Naive thymus-derived CD4-positive, alpha-beta T cell (primary cell): ENCODE measurements around the gene HIP1R. TPM values are rescaled to one million over a fixed set of nuclear protein-coding genes. Genes with fewer than 3 reads are reported as not detected.
A peak's percentile ranks its signal among the peaks of the same experiment; 100 is the strongest.

Experiments
- ATAC-seq: fragments of 150-1000 bp; cut with Tn5 transposase; 2 replicates; pipeline ENCODE4 v1.10.0; 2021; ENCODE audit warnings: mild to moderate bottlenecking, moderate library complexity
- CTCF ChIA-PET: fragments of 350-600 bp; sonication (Branson Sonifier 250); formaldehyde crosslinking; loops from one replicate; lab custom pipeline; 2021; ENCODE audit warnings: antibody characterized with exemption; lab: Charles Lee
- POLR2A ChIA-PET: fragments of 350-600 bp; sonication (Branson Sonifier 250); formaldehyde crosslinking; loops from one replicate; lab custom pipeline; 2021; ENCODE audit warnings: antibody characterized with exemption, inconsistent platforms; lab: Charles Lee
- DNase-seq, 9 donors: peaks; one replicate each; pipeline versions ENCODE4 v3.0.0 to v3.0.0-alpha.2; 2020 to 2022; ENCODE audit warnings: mixed read lengths in 1 of 9
- H3K27ac ChIP-seq: one replicate; pipeline ENCODE4 v1.7.0; 2013; ENCODE audit warnings: mild to moderate bottlenecking, low read depth, low read length, moderate library complexity
- H3K27me3 ChIP-seq, 2 donors: one replicate each; pipeline ENCODE4 v1.7.0; 2013; ENCODE audit warnings: low read length in 2 of 2, mild to moderate bottlenecking in 2 of 2, moderate library complexity in 2 of 2; ENCODE audit not compliant: control insufficient read depth in 2 of 2, insufficient read depth in 2 of 2
- H3K36me3 ChIP-seq, 3 experiments: 1 replicate in 2 of 3; 2 replicates in 1 of 3; pipeline ENCODE4 v1.7.0; 2013; ENCODE audit warnings: low read length in 3 of 3, mild to moderate bottlenecking in 3 of 3, moderate library complexity in 1 of 3; ENCODE audit not compliant: insufficient read depth in 3 of 3, control insufficient read depth in 2 of 3
- H3K4me1 ChIP-seq, 2 donors: one replicate each; pipeline ENCODE4 v1.7.0; 2013; ENCODE audit warnings: low read length in 2 of 2, mild to moderate bottlenecking in 2 of 2, moderate library complexity in 1 of 2; ENCODE audit not compliant: control insufficient read depth in 2 of 2, insufficient read depth in 2 of 2
- H3K4me3 ChIP-seq: 2 replicates; pipeline ENCODE4 v1.7.0; 2013; ENCODE audit warnings: mild to moderate bottlenecking, low read length
- H3K9me3 ChIP-seq, 3 experiments: 1 replicate in 2 of 3; 2 replicates in 1 of 3; pipeline ENCODE4 v1.7.0; 2013; ENCODE audit warnings: low read length in 3 of 3; ENCODE audit not compliant: control insufficient read depth in 2 of 3
- H3K27ac Mint-ChIP-seq, 9 donors: one replicate each; pipeline ENCODE4 v1.8.0; 2020 to 2022; ENCODE audit warnings: mixed read lengths in 9 of 9, mild to moderate bottlenecking in 8 of 9, moderate library complexity in 5 of 9, inconsistent platforms in 2 of 9
- H3K27me3 Mint-ChIP-seq, 5 donors: one replicate each; pipeline ENCODE4 v1.8.0; 2021 to 2022; ENCODE audit warnings: mixed read lengths in 5 of 5, mild to moderate bottlenecking in 1 of 5
- H3K36me3 Mint-ChIP-seq, 5 donors: one replicate each; pipeline ENCODE4 v1.8.0; 2020 to 2022; ENCODE audit warnings: mixed read lengths in 5 of 5, mild to moderate bottlenecking in 3 of 5, inconsistent platforms in 1 of 5
- H3K4me1 Mint-ChIP-seq, 7 donors: one replicate each; pipeline ENCODE4 v1.8.0; 2020 to 2022; ENCODE audit warnings: mixed read lengths in 7 of 7, mild to moderate bottlenecking in 3 of 7, inconsistent platforms in 1 of 7
- H3K4me3 Mint-ChIP-seq, 10 donors: one replicate each; pipeline ENCODE4 v1.8.0; 2020 to 2022; ENCODE audit warnings: mild to moderate bottlenecking in 10 of 10, mixed read lengths in 10 of 10, moderate library complexity in 6 of 10, inconsistent platforms in 2 of 10
- H3K9me3 Mint-ChIP-seq, 11 donors: one replicate each; pipeline ENCODE4 v1.8.0; 2020 to 2022; ENCODE audit warnings: mixed read lengths in 11 of 11, mild to moderate bottlenecking in 4 of 11, inconsistent platforms in 1 of 11, moderate library complexity in 1 of 11
- intact Hi-C, 2 donors: fragments of 100-400 bp; cut with micrococcal nuclease; formaldehyde crosslinking; loops; one replicate each; pipeline ENCODE4 v1.15.1; 2023
- polyA plus RNA-seq, 2 donors: library from polyadenylated mRNA; unstranded; fragments of 300-500 nt; fragmentation: Illumina TruSeq; gene quantifications; one replicate each; pipeline ENCODE4 v1.2.3, GENCODE V29; 2021
- total RNA-seq, 6 experiments: library from RNA in 5 of 6; stranded (reverse) in 5 of 6; gene quantifications; 1 replicate in 5 of 6; 2 replicates in 1 of 6; pipeline ENCODE4 v1.2.3 and lab custom pipeline; 2021 to 2026

HIP1R gene
- total and polyA plus RNA-seq, 7 experiments from 2014 or later: 7.0 to 162 (median 87.2) TPM

DNA sequence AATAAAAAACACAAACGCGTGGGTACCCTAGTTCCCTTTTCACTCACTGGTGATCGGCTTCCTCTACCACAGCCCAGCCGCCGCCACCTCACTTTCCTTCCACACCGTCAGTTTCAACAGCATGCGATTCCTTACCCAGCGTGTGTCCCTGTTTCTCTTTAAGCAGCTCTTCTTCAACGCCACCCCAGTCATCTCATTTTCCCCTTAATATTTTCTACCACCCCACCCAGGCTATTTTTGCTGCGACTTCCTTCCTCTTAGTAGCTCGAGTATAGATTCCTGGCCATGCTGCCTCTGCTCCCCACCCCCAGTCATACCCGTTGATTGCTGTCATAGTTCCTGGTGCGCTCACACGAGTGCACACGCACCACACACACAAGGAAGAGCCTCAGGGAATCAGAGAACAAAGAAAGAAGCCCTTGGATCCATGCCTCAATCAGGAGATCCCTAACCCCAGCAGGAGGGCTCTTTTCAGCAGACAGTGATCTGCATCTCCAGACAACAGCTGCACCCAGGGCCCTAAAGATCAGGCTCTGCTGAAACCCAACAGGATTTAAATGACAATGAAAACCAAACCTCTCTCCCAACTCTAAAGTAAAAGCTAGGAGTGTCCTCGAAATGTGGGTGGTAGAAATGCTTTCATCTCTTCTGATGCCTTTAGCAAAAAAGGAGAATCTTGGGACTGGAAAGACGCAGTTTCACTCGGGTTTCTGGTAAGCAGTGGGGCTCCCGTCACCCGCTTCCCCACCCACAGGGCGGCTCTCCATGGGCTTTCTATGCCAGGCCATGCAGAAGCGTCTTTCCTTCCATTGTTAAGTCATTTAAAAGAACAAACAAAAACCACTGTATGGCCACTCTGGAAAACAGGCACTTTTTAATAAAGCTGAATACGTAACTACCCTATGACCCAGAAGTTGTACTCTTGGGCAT is 36.9 kb downstream of the HIP1R start:
- no peaks in the 10 kb centered on the region for H3K9me3 ChIP-seq
- peaks cover 3 to 34% (median 14%) of the 10 kb centered on the region in 5 donors for H3K36me3 Mint-ChIP-seq
- ChIA-PET POLR2A (interaction anchor here (0.5 to 3.2 kb wide), 12 partner anchors 8 to 361 kb away, joined by 3 to 32 read pairs (median 5); partner anchors contain the start of genes MPHOSPH9, MTRFR and VPS37B), CTCF (interaction anchor here (0.6 to 3.7 kb wide), 8 partner anchors 8 to 734 kb away, joined by 3 to 21 read pairs (median 4); no protein-coding TSS in a partner anchor)
- peak overlapping the region; percentile 64 for H3K27ac ChIP-seq
- peak; percentile 61 for ATAC-seq
- intact Hi-C loops: loop anchor here (2.0 to 5.0 kb wide), 2 partner anchors 15 to 35 kb away; partner anchors contain the start of gene HIP1R (in 1 of the 2)
- H3K4me3 Mint-ChIP-seq: peak overlapping the region; percentile 82 to 96 (median 89)
- peak overlapping the region; percentile 78 to 97 (median 87) for H3K27ac Mint-ChIP-seq
- H3K36me3 ChIP-seq: peaks cover 14 to 35% (median 21%) of the 10 kb centered on the region in 3 experiments
- no peaks in the 10 kb centered on the region for H3K27me3 ChIP-seq
- DNase-seq: peak in 5 of 9 donors; percentile 40 to 71 (median 43)
- H3K4me1 Mint-ChIP-seq: peaks cover 47 to 82% (median 68%) of the 10 kb centered on the region in 7 donors
- peaks cover 31 to 51% of the 10 kb centered on the region in 2 donors for H3K4me1 ChIP-seq
- H3K4me3 ChIP-seq: peak overlapping the region; percentile 50
- peaks cover 0 to 9% (median 0%) of the 10 kb centered on the region in 5 donors for H3K27me3 Mint-ChIP-seq
- no peaks in the 10 kb centered on the region for H3K9me3 Mint-ChIP-seq

DNA sequence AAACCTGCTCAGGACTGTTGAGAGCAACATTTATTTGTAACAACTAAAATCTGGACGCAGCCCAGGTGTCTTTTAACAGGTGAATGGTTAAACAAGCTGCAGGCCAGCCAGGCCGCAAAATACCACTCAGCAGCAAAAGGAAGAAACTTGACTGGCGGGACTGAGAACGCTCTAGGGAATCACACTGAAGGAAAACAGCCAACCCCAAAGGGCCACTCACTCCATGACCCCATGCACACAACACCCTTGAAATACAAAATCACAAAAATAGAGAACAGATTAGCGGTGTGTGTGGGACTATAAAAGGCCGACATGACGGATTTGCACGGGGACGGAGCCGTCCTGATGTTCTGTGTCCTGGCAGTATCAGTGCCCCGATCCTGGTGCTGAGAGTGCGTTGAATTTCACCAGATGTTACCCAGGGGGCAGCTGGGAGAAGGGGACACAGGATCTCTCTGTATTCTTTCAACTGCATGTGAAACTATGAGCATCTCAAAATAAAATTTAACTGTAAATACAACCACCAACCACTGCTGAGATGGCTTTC is 37.6 kb downstream of the HIP1R start:
- Mint-ChIP-seq H3K36me3 (peaks cover 3 to 38% (median 14%) of the 10 kb centered on the region in 5 donors), H3K27me3 (peaks cover 0 to 13% (median 0%) of the 10 kb centered on the region in 5 donors), H3K4me1 (peaks cover 54 to 90% (median 75%) of the 10 kb centered on the region in 7 donors), H3K4me3 (peak overlapping the region in 9 of 10 donors; percentile 52 to 96 (median 89)), H3K27ac (peak overlapping the region in 8 of 9 donors; percentile 57 to 91 (median 86)), H3K9me3 (no peaks in the 10 kb centered on the region)
- DNase-seq (no peak), ATAC-seq (no peak)
- Histone ChIP-seq H3K36me3 (peaks cover 14 to 31% (median 21%) of the 10 kb centered on the region in 3 experiments), H3K27ac (no peak overlapping the region), H3K27me3 (no peaks in the 10 kb centered on the region), H3K9me3 (no peaks in the 10 kb centered on the region), H3K4me3 (peak overlapping the region; percentile 50), H3K4me1 (peaks cover 35 to 58% of the 10 kb centered on the region in 2 donors)
- intact Hi-C loops: loop anchor here (2.0 to 5.0 kb wide), 2 partner anchors 14 to 36 kb away; partner anchors contain the start of gene HIP1R (in 1 of the 2)
- ChIA-PET CTCF (interaction anchor here (0.6 to 3.7 kb wide), 3 partner anchors 12 to 25 kb away, joined by 3 to 21 read pairs (median 5); no protein-coding TSS in a partner anchor), POLR2A (interaction anchor here (1.2 to 3.2 kb wide), 6 partner anchors 11 to 360 kb away, joined by 4 to 32 read pairs (median 8); partner anchors contain the start of genes MPHOSPH9, MTRFR and VPS37B)

GRCh38 chr12:122873540-122873939 is 38.3 kb downstream of the HIP1R start:
- POLR2A ChIA-PET: interaction anchor here (0.6 to 3.2 kb wide), 6 partner anchors 10 to 100 kb away, joined by 3 to 16 read pairs (median 4); no protein-coding TSS in a partner anchor
- peaks cover 3 to 39% (median 13%) of the 10 kb centered on the region in 5 donors for H3K36me3 Mint-ChIP-seq
- H3K9me3 Mint-ChIP-seq: no peaks in the 10 kb centered on the region
- DNase-seq (no peak), ATAC-seq (peak; percentile 16)
- peak overlapping the region; percentile 41 to 94 (median 84) for H3K4me3 Mint-ChIP-seq
- H3K9me3 ChIP-seq: no peaks in the 10 kb centered on the region
- H3K27me3 ChIP-seq: no peaks in the 10 kb centered on the region
- peaks cover 0 to 15% (median 0%) of the 10 kb centered on the region in 5 donors for H3K27me3 Mint-ChIP-seq
- peak overlapping the region in 8 of 9 donors; percentile 52 to 91 (median 86) for H3K27ac Mint-ChIP-seq
- H3K36me3 ChIP-seq: peaks cover 14 to 24% (median 21%) of the 10 kb centered on the region in 3 experiments
- H3K27ac ChIP-seq: peak overlapping the region; percentile 1
- CTCF ChIA-PET: interaction anchor here (1.4 kb wide), 1 partner anchor 13 kb away, joined by 7 read pairs; no protein-coding TSS in a partner anchor
- intact Hi-C loops: loop anchor here (2.0 to 5.0 kb wide), 2 partner anchors 13 to 36 kb away; partner anchors contain the start of gene HIP1R (in 1 of the 2)
- H3K4me1 Mint-ChIP-seq: peaks cover 58 to 96% (median 80%) of the 10 kb centered on the region in 7 donors
- H3K4me3 ChIP-seq: peak overlapping the region; percentile 10
- H3K4me1 ChIP-seq: peaks cover 41 to 65% of the 10 kb centered on the region in 2 donors

DNA sequence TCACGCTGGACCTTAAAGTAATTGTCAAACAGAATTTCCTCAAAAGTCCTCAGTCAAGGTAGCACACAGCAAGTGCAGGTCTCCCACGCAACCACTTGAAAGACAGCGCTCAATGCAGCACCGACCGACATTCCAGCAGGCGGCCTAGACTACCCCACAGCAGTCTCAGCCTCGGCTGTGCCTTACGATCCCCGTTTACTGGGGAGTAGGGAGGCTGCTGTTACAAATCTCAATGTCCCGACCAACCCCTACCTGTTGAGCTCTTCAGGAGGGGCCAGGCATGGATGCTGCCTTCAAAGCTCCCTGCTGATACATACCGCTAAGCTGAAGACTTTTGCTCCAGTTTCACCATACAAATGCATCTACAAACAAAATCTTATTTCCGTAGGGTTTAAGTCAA is 38.8 kb downstream of the HIP1R start:
- intact Hi-C loops: loop anchor here in 1 of 2 donors (1.0 to 5.0 kb wide), 3 partner anchors 14 to 37 kb away; partner anchors contain the start of gene HIP1R
- DNase-seq (peak in 8 of 9 donors; percentile 49 to 69 (median 58)), ATAC-seq (peak; percentile 73)
- H3K4me3 Mint-ChIP-seq: peak overlapping the region; percentile 28 to 94 (median 84)
- Histone ChIP-seq H3K27me3 (no peaks in the 10 kb centered on the region), H3K9me3 (no peaks in the 10 kb centered on the region), H3K36me3 (peaks cover 10 to 19% (median 19%) of the 10 kb centered on the region in 3 experiments), H3K27ac (no peak overlapping the region), H3K4me3 (peak overlapping the region; percentile 10), H3K4me1 (peaks cover 45 to 70% of the 10 kb centered on the region in 2 donors)
- ChIA-PET POLR2A (interaction anchor here (0.6 to 3.2 kb wide), 8 partner anchors 9 to 100 kb away, joined by 3 to 16 read pairs (median 4); partner anchors contain the start of gene VPS37B), CTCF (interaction anchor here (1.4 kb wide), 1 partner anchor 13 kb away, joined by 7 read pairs; no protein-coding TSS in a partner anchor)
- peak overlapping the region in 8 of 9 donors; percentile 52 to 91 (median 86) for H3K27ac Mint-ChIP-seq
- H3K4me1 Mint-ChIP-seq: peaks cover 63 to 97% (median 81%) of the 10 kb centered on the region in 7 donors
- peaks cover 0 to 15% (median 0%) of the 10 kb centered on the region in 5 donors for H3K27me3 Mint-ChIP-seq
- H3K36me3 Mint-ChIP-seq: peaks cover 3 to 34% (median 8%) of the 10 kb centered on the region in 5 donors
- no peaks in the 10 kb centered on the region for H3K9me3 Mint-ChIP-seq

DNA sequence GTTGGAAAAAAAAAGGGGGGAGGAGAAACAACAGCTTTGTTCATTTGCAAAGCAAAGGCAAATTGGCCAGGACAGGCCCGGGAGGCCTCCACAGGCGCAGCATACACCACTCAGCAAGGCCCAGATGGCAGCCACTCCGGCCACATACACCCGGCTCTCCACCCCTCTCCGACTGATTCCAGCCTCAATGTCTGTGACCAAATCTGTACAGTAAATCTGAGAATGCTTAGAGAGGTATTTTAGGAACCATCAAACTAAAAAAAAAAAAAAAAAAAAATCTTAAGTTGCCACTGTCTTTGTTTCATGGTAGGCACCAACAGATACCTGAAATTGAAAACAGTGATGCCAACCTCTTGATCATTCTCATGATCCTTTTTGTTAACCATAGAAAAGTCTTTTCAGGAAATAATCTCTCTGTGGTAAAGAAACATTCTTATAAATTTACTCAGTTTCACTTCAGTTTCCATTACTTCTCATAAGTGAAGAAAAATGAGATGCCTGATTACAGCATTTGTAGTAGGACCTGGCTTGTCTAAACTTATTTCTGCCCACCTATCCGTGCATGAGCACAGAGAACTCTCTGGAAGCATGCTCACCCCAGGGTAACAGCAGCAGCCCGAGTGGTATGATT is 40.4 kb downstream of the HIP1R start:
- ChIA-PET POLR2A (interaction anchor here (0.6 to 1.9 kb wide), 3 partner anchors 22 to 1860 kb away, joined by 3 to 11 read pairs (median 9); no protein-coding TSS in a partner anchor), CTCF (no interaction called here)
- peaks cover 76 to 97% (median 85%) of the 10 kb centered on the region in 7 donors for H3K4me1 Mint-ChIP-seq
- peaks cover 0 to 20% (median 0%) of the 10 kb centered on the region in 5 donors for H3K27me3 Mint-ChIP-seq
- H3K36me3 ChIP-seq: peaks cover 0 to 4% (median 4%) of the 10 kb centered on the region in 3 experiments
- peaks cover 0 to 25% (median 3%) of the 10 kb centered on the region in 5 donors for H3K36me3 Mint-ChIP-seq
- H3K27me3 ChIP-seq: no peaks in the 10 kb centered on the region
- H3K4me3 ChIP-seq: no peak overlapping the region
- no peak overlapping the region for H3K27ac ChIP-seq
- H3K4me3 Mint-ChIP-seq: peak overlapping the region; percentile 21 to 80 (median 56)
- ATAC-seq: no peak
- intact Hi-C loops: no loop called here
- H3K4me1 ChIP-seq: peaks cover 50 to 74% of the 10 kb centered on the region in 2 donors
- H3K9me3 Mint-ChIP-seq: no peaks in the 10 kb centered on the region
- no peak for DNase-seq
- H3K9me3 ChIP-seq: no peaks in the 10 kb centered on the region
- peak overlapping the region; percentile 3 to 84 (median 80) for H3K27ac Mint-ChIP-seq
